Stimulated activated CD8-positive, alpha-beta memory T cell treated with anti-CD3 and anti-CD28 coated beads, Interleukin-7, amount 100 ng/mL, for 24 hours (primary cell): ENCODE measurements around the gene CLCA2.

ENCODE experiments used
- DNase-seq: peaks from one replicate; pipeline ENCODE4 v3.0.0-alpha.2; 2020; ENCODE audit warnings: low read depth

The CLCA2 gene

DNA sequence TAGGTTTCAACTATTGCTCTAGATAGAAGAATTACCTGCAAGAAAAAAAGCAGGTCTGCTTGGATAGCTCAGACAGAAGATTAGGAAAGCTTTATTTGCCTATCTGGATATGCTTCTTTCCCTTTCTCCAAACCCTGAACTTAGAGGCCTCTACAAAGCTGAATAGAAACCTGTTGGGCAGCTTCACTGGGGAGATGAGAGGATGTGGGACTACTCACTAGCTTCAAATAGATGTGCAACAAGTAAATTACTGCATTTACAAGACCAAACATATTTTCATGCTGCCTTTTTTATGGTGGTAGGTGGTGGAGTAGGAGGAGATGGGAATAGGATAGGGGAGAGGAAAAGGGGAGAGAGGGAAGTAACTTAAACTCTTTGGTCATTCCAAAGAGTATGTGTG lies 6.4 kb downstream of the CLCA2 start:
- no peak for DNase-seq

GRCh38 chr1:86434059-86434458 lies 10.1 kb downstream of the CLCA2 start:
- no peak for DNase-seq

GRCh38 chr1:86435327-86435726 lies 11.4 kb downstream of the CLCA2 start:
- DNase-seq, result no peak

GRCh38 chr1:86436041-86436440 lies 12.1 kb downstream of the CLCA2 start:
- DNase-seq, result no peak

DNA sequence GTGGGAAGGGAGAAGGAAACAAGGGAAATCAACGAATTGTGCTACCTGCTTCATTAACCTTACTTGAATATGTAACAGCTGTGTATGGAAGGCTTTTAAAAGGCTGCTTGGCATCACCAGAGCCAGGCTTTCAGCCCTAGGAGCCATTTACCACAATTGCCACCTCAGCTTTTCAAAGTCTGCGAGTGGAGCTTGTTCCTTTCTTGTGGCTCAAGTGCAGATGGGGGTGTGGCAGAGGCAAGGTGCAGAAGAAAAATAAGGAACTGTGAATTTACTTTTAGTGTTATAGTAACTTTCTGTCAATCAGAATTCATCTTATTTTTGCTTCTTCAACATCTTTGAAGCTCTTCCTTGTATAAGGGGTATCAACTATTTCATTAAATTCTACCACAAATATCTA lies 17.6 kb downstream of the CLCA2 start:
- no peak for DNase-seq

DNA sequence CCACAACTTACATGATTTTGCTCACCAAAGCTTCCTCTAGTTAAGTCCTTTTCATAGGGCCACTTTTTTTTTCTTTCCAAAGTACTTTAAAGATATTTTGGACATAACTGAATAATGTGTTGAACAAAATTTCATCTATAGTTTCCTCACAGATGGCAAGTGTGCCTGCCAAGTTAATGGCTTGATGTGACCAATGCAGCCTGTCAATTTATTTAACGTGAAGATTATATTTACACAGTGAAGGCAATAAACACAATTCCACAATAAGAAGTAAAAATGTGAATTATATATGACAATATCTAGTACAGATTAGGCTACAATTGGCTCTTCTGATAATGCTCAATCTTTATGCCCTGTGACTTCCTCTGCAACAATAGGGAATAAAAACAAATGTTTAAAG lies 18.0 kb downstream of the CLCA2 start:
- DNase-seq, result no peak

DNA sequence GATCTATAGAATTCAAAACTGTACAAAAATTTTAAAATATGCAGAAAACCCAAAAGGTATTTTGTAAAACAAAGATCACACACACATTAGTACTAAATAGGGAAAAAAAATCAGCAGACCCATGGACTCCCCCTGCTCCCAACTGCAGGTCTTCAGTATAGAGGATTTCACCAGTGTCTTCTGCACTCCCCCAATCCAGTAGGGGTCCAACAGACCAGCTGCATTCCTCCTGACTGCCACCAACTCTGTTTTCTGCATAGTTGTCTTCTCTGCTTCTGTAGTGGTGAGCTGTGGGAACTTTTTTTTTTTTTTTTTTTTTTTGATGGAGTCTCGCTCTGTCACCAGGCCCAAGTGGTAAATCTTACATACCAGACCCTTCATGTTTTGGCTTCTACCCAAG lies 21.9 kb downstream of the CLCA2 start:
- DNase-seq, result no peak

DNA sequence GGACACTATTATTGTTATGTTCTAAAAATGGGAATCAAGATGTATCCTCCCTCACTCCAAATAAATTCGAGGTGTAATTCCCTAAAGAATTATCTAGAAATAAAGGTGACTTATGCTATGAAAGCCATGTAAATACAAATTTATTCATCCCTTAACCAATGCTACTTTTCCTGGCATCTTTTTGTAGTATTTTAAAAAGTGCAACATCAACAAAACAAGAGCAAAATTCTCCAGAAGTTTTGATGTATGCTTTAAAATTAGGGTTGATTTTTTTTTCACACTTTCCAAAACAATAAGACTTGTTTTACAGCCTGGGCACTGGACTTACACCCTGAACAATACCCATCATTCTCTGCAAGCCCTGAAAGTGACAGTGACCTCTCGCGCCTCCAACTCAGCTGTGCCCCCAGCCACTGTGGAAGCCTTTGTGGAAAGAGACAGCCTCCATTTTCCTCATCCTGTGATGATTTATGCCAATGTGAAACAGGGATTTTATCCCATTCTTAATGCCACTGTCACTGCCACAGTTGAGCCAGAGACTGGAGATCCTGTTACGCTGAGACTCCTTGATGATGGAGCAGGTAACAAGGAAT lies 23.3 kb downstream of the CLCA2 start:
- DNase-seq, result no peak

DNA sequence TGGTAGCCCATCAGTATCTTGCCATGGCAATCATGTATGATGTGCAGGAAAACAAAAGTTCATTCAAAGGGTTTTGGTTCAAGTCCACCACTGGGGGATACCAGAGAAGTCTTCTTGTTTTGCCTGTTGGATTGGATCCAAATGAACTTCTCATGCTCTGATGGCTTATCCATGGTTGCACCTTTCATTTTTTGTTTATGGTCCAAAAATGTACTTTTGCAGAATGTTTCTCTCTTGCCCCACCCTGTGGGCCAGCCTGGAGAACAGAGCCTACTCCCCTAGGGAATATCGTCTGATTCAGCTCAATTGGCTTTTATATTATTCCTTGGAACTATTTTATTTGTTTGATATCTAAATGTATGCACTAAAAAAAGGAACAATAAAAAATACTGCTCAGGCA lies 24.7 kb downstream of the CLCA2 start:
- no peak for DNase-seq

GRCh38 chr1:86449103-86449502 lies 25.1 kb downstream of the CLCA2 start:
- no peak for DNase-seq

DNA sequence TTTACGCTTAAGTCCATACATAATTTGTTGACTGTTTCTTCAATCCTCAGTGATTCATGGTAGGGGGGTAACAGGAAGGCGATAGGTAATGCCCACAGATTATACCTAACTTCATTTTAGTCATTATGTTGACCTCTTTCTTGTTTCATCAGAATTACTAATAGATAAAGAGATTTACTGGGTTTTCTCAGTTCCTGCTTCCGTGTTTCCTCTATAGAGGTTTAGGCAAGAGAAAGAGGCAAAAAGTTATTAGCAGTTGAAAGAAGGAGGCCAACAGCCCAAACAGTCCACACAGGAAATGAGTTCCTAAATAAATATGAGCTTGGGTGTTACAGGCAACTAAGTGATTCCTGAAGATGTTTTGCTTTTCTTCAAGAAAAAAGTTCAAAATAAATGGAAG lies 26.9 kb downstream of the CLCA2 start:
- no peak for DNase-seq

DNA sequence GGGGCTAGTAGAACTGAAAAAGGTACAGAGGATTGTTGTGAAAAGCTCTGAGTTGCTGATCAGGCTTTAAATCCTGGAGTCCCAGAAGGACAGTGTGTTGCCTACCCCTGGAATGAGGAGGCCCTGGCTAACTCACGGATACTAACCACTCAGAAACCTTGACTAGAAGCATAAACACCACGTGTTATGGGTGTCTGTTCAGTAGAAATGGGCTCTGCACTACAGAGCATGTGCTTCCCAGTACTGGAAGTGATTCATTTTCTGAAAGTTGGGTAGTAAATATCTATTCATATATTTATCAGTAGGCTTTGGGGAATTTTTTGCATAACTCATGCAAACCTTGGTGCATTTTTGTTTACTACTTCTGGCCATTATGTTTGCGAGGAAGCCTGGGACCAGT lies 29.7 kb downstream of the CLCA2 start:
- DNase-seq, result no peak

DNA sequence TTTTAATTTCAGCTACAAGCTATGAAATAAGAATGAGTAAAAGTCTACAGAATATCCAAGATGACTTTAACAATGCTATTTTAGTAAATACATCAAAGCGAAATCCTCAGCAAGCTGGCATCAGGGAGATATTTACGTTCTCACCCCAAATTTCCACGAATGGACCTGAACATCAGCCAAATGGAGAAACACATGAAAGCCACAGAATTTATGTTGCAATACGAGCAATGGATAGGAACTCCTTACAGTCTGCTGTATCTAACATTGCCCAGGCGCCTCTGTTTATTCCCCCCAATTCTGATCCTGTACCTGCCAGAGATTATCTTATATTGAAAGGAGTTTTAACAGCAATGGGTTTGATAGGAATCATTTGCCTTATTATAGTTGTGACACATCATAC lies 31.1 kb downstream of the CLCA2 start:
- DNase-seq, result no peak

- DNase-seq, result no peak
These were observed 37.0 kb downstream of the CLCA2 start for GRCh38 chr1:86460998-86461397.

DNA sequence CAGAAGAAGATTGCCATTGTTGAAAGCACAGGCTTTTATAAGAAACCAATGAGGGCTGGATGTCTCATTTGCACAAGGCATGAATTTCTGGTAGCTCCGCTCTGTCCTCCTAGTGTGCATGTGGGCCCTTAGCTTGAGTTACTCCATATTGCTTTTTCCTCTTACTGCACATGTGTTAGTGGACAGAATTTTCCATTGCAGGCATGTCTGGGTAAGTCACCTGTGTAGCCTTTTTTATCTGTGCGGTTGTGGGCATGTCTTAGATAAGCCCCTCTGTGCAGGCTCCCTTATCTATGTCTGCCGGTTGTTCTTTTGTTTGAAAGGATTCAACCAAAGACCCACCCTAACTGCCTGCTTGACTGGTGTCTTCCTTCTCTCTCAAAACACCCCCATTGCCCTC lies 37.5 kb downstream of the CLCA2 start:
- DNase-seq, result no peak

DNA sequence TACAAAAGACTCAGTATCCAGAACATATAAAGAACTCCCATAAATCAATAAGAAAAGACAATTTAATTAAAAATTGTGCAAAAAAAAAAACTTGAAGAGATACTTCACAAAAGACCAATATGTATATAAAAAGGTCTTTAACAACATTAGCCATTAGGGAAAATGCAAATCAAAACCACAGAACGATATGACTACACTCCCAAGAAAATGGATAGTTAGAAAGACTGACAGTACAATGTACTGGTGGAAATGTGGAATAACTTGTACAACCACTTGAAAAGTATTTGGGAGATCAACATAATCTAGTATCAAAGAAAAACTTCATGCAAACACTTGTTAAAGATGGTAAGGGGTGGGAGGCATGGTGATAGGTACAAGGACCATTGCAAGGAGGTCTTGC lies 40.8 kb downstream of the CLCA2 start:
- no peak for DNase-seq

DNA sequence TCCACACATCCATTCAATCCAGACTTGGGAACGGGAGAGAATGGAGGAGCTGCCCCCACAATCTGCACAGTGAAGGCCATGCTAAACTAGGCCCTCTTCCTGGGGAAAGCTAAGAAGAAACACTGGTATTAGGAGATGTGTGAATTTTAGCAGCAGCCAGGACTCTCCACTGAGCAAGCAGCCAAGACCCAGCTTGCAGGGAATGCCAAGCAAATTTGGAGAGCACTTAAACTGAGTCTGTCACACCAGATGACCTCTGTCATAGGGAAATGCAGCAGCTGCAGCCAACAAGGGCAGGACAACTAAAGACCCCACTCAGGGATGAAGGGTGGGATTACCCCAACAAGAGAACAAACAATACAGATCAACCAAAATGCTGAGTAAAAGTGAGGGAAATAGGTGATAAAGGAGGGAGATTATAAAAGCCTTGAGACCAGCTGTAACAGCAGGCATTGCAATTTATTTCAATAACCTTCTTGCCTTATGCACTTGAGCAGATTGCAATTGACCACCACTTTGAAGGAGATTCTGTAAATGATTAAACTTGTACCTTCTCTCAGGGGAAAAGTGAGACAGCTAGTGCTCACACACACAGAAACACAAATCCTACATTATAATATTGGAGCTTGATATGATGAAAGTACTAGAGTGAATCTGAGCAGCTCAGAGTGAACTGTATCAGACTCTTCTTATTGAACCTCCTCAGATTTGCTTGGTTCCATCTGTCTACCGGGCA lies 42.3 kb downstream of the CLCA2 start:
- no peak for DNase-seq

DNA sequence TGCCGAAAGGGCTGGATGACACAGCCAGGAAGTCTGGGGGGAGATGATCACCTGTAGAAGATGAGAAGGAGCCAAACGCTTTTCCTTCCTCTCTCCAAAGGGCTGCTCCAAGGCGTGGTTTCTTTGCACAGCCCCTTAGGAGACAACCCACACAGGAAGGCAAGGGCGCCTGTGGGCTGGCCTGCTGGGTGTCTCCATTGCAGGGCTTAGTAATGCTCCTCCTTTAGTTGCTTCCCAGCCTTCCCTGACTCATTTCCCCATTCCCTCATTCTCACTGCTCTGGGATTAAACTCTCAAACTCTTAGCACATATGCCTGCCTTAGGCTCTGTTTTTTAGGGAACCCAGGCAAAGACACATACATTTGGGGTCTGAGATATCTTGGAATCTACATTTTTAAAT lies 43.0 kb downstream of the CLCA2 start:
- DNase-seq, result no peak

- DNase-seq, result no peak
These were observed 44.6 kb downstream of the CLCA2 start, which contains the start of gene CLCA1 for GRCh38 chr1:86468501-86468977. TSS of gene CLCA1 (plus strand) at chr1:86468927. CDS start at chr1:86468972, 45 bp downstream.

GRCh38 chr1:86470859-86471258 lies 46.9 kb downstream of the CLCA2 start:
- no peak for DNase-seq

DNA sequence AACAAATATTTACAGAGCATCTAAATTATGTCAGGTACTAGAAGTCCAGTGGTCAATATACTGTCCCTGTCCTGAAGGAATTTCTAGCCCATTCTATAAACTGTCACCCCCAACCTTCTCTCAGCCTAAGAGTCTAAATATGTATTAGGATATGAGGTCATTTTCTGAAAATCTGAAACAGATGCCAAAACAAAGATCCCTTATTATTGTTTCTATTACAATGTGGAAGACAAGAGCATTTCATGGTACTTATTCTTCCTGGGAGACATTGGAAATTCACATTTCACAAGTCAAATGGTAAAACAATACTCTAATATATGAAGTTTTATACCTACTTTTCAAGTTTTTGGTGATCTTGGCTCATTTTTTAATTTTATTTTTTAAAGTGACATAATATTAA lies 47.3 kb downstream of the CLCA2 start:
- DNase-seq, result no peak

- DNase-seq, result no peak
These were observed 48.2 kb downstream of the CLCA2 start for GRCh38 chr1:86472152-86472551.

DNA sequence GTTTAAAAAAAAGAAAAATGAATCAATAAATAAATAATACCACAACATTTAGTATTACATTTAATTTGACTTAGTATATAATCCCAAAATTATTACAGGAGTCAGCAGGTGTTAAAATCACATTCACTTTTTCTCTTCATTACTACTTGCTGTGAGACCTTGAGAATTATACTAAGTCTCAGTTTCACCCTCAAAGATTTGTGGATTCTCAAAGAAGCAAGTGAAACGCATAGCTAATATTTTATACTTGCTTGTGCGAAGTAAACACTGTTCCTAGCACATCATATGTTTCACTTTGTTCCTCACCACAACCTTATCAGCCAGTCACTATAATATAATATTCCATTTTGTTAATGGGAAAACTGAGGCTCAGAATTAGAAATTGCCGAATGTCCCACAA lies 48.8 kb downstream of the CLCA2 start:
- no peak for DNase-seq

DNA sequence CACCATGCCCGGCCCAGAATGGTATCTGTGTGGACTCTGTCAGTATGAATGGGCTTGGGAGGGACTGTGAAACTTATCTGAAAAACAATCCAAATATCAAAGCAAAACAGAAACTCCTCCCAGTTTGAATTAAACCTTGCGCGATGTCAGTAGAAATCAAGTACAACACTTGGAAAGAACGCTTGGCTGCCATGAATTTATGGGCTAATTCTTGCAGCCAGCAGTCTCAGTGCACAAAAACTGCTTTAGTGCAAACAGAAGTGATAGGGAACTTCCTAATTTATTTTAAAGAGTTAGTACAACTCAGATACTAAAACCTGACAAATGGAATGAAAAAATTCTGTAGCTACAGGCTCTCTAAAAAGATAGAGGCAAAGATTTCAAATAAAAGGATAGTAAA lies 53.3 kb downstream of the CLCA2 start:
- no peak for DNase-seq
